Gastroesophageal sphincter (tissue), 3 donors: Measurements from ENCODE around the gene HLA-DQA1.

Experiments used
- EP300 ChIP-seq: sonication (generic); formaldehyde crosslinking; IDR thresholded peaks from one replicate; pipeline ENCODE4 v1.6.1; 2017; ENCODE audit warnings: antibody characterized with exemption, mild to moderate bottlenecking
- TF ChIP-seq, protein P1 (sequence below), 4 experiments: fragments of 200-600 bp in 2 of 4; fragments of 450-650 bp in 2 of 4; sonication (generic) in 1 of 4; IDR thresholded peaks; one replicate each; pipeline ENCODE4 v1.5.1; 2017 to 2019; ENCODE audit warnings: antibody characterized with exemption in 4 of 4, mild to moderate bottlenecking in 2 of 4, moderate library complexity in 2 of 4

DNA sequence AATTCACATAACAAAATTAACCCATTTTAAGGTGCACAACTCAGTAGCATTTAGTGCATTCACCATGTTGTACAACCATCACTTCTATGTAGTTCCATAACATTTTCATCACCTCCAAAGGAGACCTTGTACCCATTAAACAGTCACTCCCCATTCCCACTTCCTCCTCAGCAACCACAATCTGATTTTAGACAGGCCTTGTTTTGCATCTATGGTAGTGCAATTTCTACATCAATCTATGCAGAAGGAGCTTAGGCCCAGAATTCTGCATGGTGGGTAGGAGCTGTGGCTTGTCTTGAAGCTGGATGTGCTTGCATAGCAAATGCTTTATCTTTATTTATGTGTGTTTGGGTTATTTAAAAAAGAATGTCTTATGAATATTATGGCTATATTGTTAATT lies 13.5 kb upstream of the HLA-DQA1 start:
- TF ChIP-seq, protein P1, sequence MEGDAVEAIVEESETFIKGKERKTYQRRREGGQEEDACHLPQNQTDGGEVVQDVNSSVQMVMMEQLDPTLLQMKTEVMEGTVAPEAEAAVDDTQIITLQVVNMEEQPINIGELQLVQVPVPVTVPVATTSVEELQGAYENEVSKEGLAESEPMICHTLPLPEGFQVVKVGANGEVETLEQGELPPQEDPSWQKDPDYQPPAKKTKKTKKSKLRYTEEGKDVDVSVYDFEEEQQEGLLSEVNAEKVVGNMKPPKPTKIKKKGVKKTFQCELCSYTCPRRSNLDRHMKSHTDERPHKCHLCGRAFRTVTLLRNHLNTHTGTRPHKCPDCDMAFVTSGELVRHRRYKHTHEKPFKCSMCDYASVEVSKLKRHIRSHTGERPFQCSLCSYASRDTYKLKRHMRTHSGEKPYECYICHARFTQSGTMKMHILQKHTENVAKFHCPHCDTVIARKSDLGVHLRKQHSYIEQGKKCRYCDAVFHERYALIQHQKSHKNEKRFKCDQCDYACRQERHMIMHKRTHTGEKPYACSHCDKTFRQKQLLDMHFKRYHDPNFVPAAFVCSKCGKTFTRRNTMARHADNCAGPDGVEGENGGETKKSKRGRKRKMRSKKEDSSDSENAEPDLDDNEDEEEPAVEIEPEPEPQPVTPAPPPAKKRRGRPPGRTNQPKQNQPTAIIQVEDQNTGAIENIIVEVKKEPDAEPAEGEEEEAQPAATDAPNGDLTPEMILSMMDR (IDR thresholded peaks at IDR 0.05), result no peak
- no peak for TF ChIP-seq EP300
